GM23248 (cell line): Measurements from ENCODE around the gene IQCF2.

ENCODE experiments used
- EZH2 ChIP-seq: fragments of 200-600 bp; sonication (generic); IDR thresholded peaks from 2 replicates; pipeline ENCODE4 v1.6.1; 2018; ENCODE audit warnings: antibody characterized with exemption, mild to moderate bottlenecking; ENCODE audit not compliant: insufficient read depth, poor library complexity, severe bottlenecking
- EZH2phosphoT487 ChIP-seq: fragments of 200-600 bp; sonication (generic); IDR thresholded peaks from 2 replicates; pipeline ENCODE4 v1.6.1; 2018; ENCODE audit warnings: antibody characterized with exemption, moderate library complexity, mild to moderate bottlenecking, low read depth; ENCODE audit not compliant: insufficient read depth

GRCh38 chr3:51875501-51875900, 14.1 kb downstream of the IQCF2 start, which contains the start of gene IQCF5:
- no peak for TF ChIP-seq EZH2
- no peak for TF ChIP-seq EZH2phosphoT487
